Stomach (tissue), 9 donors: ENCODE results near the gene SPATA9. TPM values are rescaled to one million over a fixed set of nuclear protein-coding genes. Genes with fewer than 3 reads are reported as not detected.

Experiments used
- DNase-seq, 2 donors: peaks; one replicate each; pipeline versions ENCODE4 v3.0.0 to v3.0.0-alpha.2; 2013 to 2019
- H3K27ac ChIP-seq, 5 donors: fragments of 200-600 bp in 4 of 5; sonication (generic) in 4 of 5; one replicate each; pipeline ENCODE4 v1.5.1; 2013 to 2019; ENCODE audit warnings: mild to moderate bottlenecking in 1 of 5, moderate library complexity in 1 of 5
- H3K27me3 ChIP-seq, 3 donors: fragments of 200-600 bp; sonication (generic); one replicate each; pipeline ENCODE4 v1.5.1; 2017 to 2019; ENCODE audit warnings: mixed run types in 1 of 3
- H3K36me3 ChIP-seq, 4 donors: fragments of 200-600 bp; sonication (generic); 1 replicate in 3 of 4; 2 replicates in 1 of 4; pipeline ENCODE4 v1.5.1; 2016 to 2019
- H3K4me1 ChIP-seq, 4 donors: fragments of 200-600 bp; sonication (generic); one replicate each; pipeline ENCODE4 v1.5.1; 2016 to 2019
- H3K4me3 ChIP-seq, 4 donors: fragments of 200-600 bp; sonication (generic) in 3 of 4; one replicate each; pipeline ENCODE4 v1.5.1; 2016 to 2019; ENCODE audit warnings: mild to moderate bottlenecking in 1 of 4
- H3K9me3 ChIP-seq, 4 donors: fragments of 200-600 bp; sonication (generic); one replicate each; pipeline ENCODE4 v1.5.1; 2016 to 2019
- EP300 ChIP-seq: sonication (generic); formaldehyde crosslinking; IDR thresholded peaks from one replicate; pipeline ENCODE4 v1.6.1; 2017; ENCODE audit warnings: antibody characterized with exemption
- POLR2A ChIP-seq, 4 donors: fragments of 450-650 bp; IDR thresholded peaks; one replicate each; pipeline ENCODE4 v1.6.1; 2016; ENCODE audit warnings: antibody characterized with exemption in 4 of 4, control low read depth in 2 of 4, mild to moderate bottlenecking in 1 of 4, moderate library complexity in 1 of 4
- POLR2AphosphoS5 ChIP-seq, 3 donors: sonication (generic); formaldehyde crosslinking; IDR thresholded peaks; one replicate each; pipeline ENCODE4 v1.6.1; 2016; ENCODE audit warnings: antibody characterized with exemption in 3 of 3
- WGBS, 5 donors: extraction: QIAGEN DNeasy Blood & Tissue Kit in 3 of 5; methylation state at CpG; one replicate each; pipeline versions ENCODE4 v1.1.5 to v1.1.7; 2013 to 2018; 5-methylcytosine and 5-hydroxymethylcytosine counted together
- intact Hi-C: fragments of 100-400 bp; cut with DNase I; formaldehyde crosslinking; loops from one replicate; pipeline ENCODE4 v1.15.1; 2023; ENCODE audit warnings: low total_unique reads
- polyA plus RNA-seq, 3 donors: library from polyadenylated mRNA; stranded (reverse); fragments of 200-250 nt; gene quantifications; one replicate each; pipeline ENCODE4 v1.2.3, GENCODE V29; 2013
- total RNA-seq, 5 donors: library from RNA; depleted of rRNA; stranded (reverse); fragments of >200 nt; gene quantifications; one replicate each; pipeline versions ENCODE4 v1.1.0 to v1.2.3, GENCODE V29; 2014 to 2016
- TF ChIP-seq, protein P1 (sequence below), 7 experiments: fragments of 450-650 bp in 4 of 7; fragments of 200-600 bp in 3 of 7; sonication (generic) in 3 of 7; IDR thresholded peaks; one replicate each; pipeline ENCODE4 v1.5.1; 2016 to 2019; ENCODE audit warnings: antibody characterized with exemption in 7 of 7, control low read depth in 2 of 7, mild to moderate bottlenecking in 1 of 7
- donor health status: healthy with polysubstance abuse.
- donor health status: Bipolar disorder and iron deficiency.
- donor health status: healthy.

SPATA9 gene
- total and polyA plus RNA-seq, 8 donors: 0.35 to 0.55 TPM; not detected in 6

- TF ChIP-seq, protein P1, sequence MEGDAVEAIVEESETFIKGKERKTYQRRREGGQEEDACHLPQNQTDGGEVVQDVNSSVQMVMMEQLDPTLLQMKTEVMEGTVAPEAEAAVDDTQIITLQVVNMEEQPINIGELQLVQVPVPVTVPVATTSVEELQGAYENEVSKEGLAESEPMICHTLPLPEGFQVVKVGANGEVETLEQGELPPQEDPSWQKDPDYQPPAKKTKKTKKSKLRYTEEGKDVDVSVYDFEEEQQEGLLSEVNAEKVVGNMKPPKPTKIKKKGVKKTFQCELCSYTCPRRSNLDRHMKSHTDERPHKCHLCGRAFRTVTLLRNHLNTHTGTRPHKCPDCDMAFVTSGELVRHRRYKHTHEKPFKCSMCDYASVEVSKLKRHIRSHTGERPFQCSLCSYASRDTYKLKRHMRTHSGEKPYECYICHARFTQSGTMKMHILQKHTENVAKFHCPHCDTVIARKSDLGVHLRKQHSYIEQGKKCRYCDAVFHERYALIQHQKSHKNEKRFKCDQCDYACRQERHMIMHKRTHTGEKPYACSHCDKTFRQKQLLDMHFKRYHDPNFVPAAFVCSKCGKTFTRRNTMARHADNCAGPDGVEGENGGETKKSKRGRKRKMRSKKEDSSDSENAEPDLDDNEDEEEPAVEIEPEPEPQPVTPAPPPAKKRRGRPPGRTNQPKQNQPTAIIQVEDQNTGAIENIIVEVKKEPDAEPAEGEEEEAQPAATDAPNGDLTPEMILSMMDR (IDR thresholded peaks at IDR 0.05): no peak
- TF ChIP-seq POLR2A (IDR thresholded peaks at IDR 0.05) (no peak), POLR2AphosphoS5 (IDR thresholded peaks at IDR 0.05) (no peak), EP300 (no peak)
- no peaks in the 10 kb centered on the region for H3K36me3 ChIP-seq
- 22 to 35% (median 29%) methylated on average over 3 of the region's 3 CpGs for WGBS, 5 donors
- no peak overlapping the region for H3K27ac ChIP-seq
- H3K27me3 ChIP-seq: no peaks in the 10 kb centered on the region
- peaks cover 0 to 15% (median 4%) of the 10 kb centered on the region in 4 donors for H3K9me3 ChIP-seq
- H3K4me1 ChIP-seq: no peaks in the 10 kb centered on the region
- H3K4me3 ChIP-seq: no peak overlapping the region
- no peak for DNase-seq
- intact Hi-C loops: no loop called here
Measured at GRCh38 chr5:95609711-95610110, 73.1 kb downstream of the SPATA9 start.

Other genes with a start within 250 kb of the SPATA9 start
- gene SKIC3, start 128.0 kb downstream of the SPATA9 start, total RNA-seq: 100 to 1,000 TPM in 3 of 5 donors, 10 to 100 TPM in 2; 25.2 to 181 (median 110) TPM
- gene SKIC3, start 128.0 kb downstream of the SPATA9 start, polyA plus RNA-seq: 10 to 100 TPM; 12.5 to 14.3 (median 13.7) TPM
- gene ARSK, start 127.9 kb downstream of the SPATA9 start, total RNA-seq: 10 to 100 TPM in 2 of 5 donors, 1 to 10 TPM in 2, not detected in 1; 4.3 to 68.3 (median 8.0) TPM
- 1 to 10 TPM; 2.9 to 6.1 (median 3.8) TPM for gene ARSK, start 127.9 kb downstream of the SPATA9 start, polyA plus RNA-seq
- gene GPR150, start 62.9 kb downstream of the SPATA9 start, total RNA-seq: under 1 TPM in 2 of 5 donors, not detected in 3; 0.18 to 0.89 TPM
- 1 to 10 TPM in 1 of 3 donors, under 1 TPM in 2; 0.44 to 1.0 (median 0.76) TPM for gene GPR150, start 62.9 kb downstream of the SPATA9 start, polyA plus RNA-seq
- gene RFESD, start 36.2 kb downstream of the SPATA9 start, total RNA-seq: 1 to 10 TPM in 1 of 5 donors, not detected in 4; 2.0 TPM
- 1 to 10 TPM; 1.7 to 3.2 (median 2.0) TPM for gene RFESD, start 36.2 kb downstream of the SPATA9 start, polyA plus RNA-seq
- gene RHOBTB3, start 48.3 kb upstream of the SPATA9 start, total RNA-seq: 100 to 1,000 TPM in 4 of 5 donors, 10 to 100 TPM in 1; 66.7 to 730 (median 151) TPM
- 10 to 100 TPM; 13.7 to 28.4 (median 26.5) TPM for gene RHOBTB3, start 48.3 kb upstream of the SPATA9 start, polyA plus RNA-seq
- gene GLRX, start 139.7 kb upstream of the SPATA9 start, total RNA-seq: 10 to 100 TPM; 11.3 to 30.4 (median 14.0) TPM
- 100 to 1,000 TPM in 1 of 3 donors, 10 to 100 TPM in 2; 51.0 to 211 (median 65.7) TPM for gene GLRX, start 139.7 kb upstream of the SPATA9 start, polyA plus RNA-seq